Aorta (tissue), 5 donors: ENCODE measurements around the gene RHEX. TPM values are rescaled to one million over a fixed set of nuclear protein-coding genes. Genes with fewer than 3 reads are reported as not detected.
A peak's percentile ranks its signal among the peaks of the same experiment; 100 is the strongest.
"Not testable (repeated sequence)": the region's sequence is repeated elsewhere in the genome, so short reads cannot be mapped to it uniquely, and the experiment has no call there.

Experiments used
- ATAC-seq: fragments of 200-7000 bp; cut with Tn5 transposase; one replicate; pipeline ENCODE4 v1.9.1; 2022; ENCODE audit warnings: moderate library complexity; ENCODE audit not compliant: low FRiP score
- DNase-seq, 2 donors: peaks; one replicate each; pipeline ENCODE4 v3.0.0-alpha.2; 2020
- H3K27ac ChIP-seq, 2 donors: one replicate each; pipeline ENCODE4 v1.5.1; 2013; ENCODE audit warnings: low read length in 2 of 2, mild to moderate bottlenecking in 2 of 2, moderate library complexity in 2 of 2, control low read depth in 1 of 2, inconsistent platforms in 1 of 2, low read depth in 1 of 2
- H3K27me3 ChIP-seq, 2 donors: one replicate each; pipeline ENCODE4 v1.6.1; 2013; ENCODE audit warnings: control low read depth in 1 of 2, low read length in 1 of 2, mild to moderate bottlenecking in 1 of 2, moderate library complexity in 1 of 2; ENCODE audit not compliant: insufficient read depth in 2 of 2, control insufficient read depth in 1 of 2
- H3K36me3 ChIP-seq, 2 donors: one replicate each; pipeline ENCODE4 v1.6.1; 2013; ENCODE audit warnings: control low read depth in 1 of 2, low read length in 1 of 2, mild to moderate bottlenecking in 1 of 2; ENCODE audit not compliant: insufficient read depth in 2 of 2, control insufficient read depth in 1 of 2
- H3K4me1 ChIP-seq, 2 donors: one replicate each; pipeline ENCODE4 v1.6.1; 2013; ENCODE audit warnings: low read length in 2 of 2, control low read depth in 1 of 2, mild to moderate bottlenecking in 1 of 2, moderate library complexity in 1 of 2; ENCODE audit not compliant: insufficient read depth in 2 of 2, control insufficient read depth in 1 of 2
- H3K4me3 ChIP-seq, 2 donors: one replicate each; pipeline ENCODE4 v1.5.1; 2013; ENCODE audit warnings: low read length in 2 of 2, control low read depth in 1 of 2, mild to moderate bottlenecking in 1 of 2
- H3K9me3 ChIP-seq: one replicate; pipeline ENCODE4 v1.6.1; 2013; ENCODE audit warnings: mild to moderate bottlenecking, low read length; ENCODE audit not compliant: control insufficient read depth
- WGBS, 2 donors: extraction: QIAGEN DNeasy Blood & Tissue Kit; methylation state at CpG; one replicate each; pipeline ENCODE4 v1.1.7; 2013; 5-methylcytosine and 5-hydroxymethylcytosine counted together
- intact Hi-C, 2 donors: fragments of 100-400 bp; cut with DNase I; formaldehyde crosslinking; loops; one replicate each; pipeline versions ENCODE4 v1.14.2 to v1.15.0; 2022
- long read RNA-seq, 2 donors: library from polyadenylated mRNA; unstranded; transcript quantifications; one replicate each; pipeline ENCODE4 v2.0.0, GENCODE V29; 2020 to 2021
- polyA plus RNA-seq, 2 donors: library from polyadenylated mRNA; stranded (reverse); fragments of 200-250 nt; gene quantifications; one replicate each; pipeline ENCODE4 v1.2.3, GENCODE V29; 2013
- total RNA-seq, 2 donors: library from RNA; stranded (reverse); fragmentation: NEBNext Ultra II Directional; extraction: Animal tissue kit (Norgen Biotek cat#: 25700); gene quantifications; one replicate each; pipeline ENCODE4 v1.2.1, GENCODE V29; 2021
- donor health status: healthy with polysubstance abuse.
- donor health status: Bipolar disorder and iron deficiency.
- donor health status: DM: no; HTN: no; CAD: no.
- donor health status: DM: no; HTN: no; CAD: no.
- donor health status: DM: yes; HTN: yes; CAD: no.

The RHEX gene
- total RNA-seq (1 to 10 TPM in 1 of 2 donors, under 1 TPM in 1; 0.84 to 3.3 TPM), polyA plus RNA-seq (not detected)
- long read RNA-seq, donor 1: 0 reads
- long read RNA-seq, donor 2: 0 reads

- not testable (repeated sequence) for ATAC-seq
Observed at GRCh38 chr1:206052919-206053610, at the start of gene RHEX. Gene RHEX (plus strand): TSS chr1:206053173. CDS start chr1:206097829, 44,656 bp downstream.

GRCh38 chr1:206003854-206004800 lies 48.8 kb upstream of the RHEX start:
- peaks cover 2 to 3% of the 10 kb centered on the region in 2 donors for H3K4me1 ChIP-seq
- no peak for DNase-seq
- WGBS, 2 donors: 94 to 95% methylated on average over 7 of the region's 7 CpGs
- H3K4me3 ChIP-seq: no peak overlapping the region
- H3K9me3 ChIP-seq: no peaks in the 10 kb centered on the region
- H3K27me3 ChIP-seq: no peaks in the 10 kb centered on the region
- no peaks in the 10 kb centered on the region for H3K36me3 ChIP-seq
- peak overlapping the region in 1 of 2 donors; percentile 11 for H3K27ac ChIP-seq
- no peak for ATAC-seq
- intact Hi-C loops: loop anchor here in 1 of 2 donors (5.0 kb wide), 1 partner anchor 103 kb away; no protein-coding TSS in a partner anchor

More at GRCh38 chr1:206052919-206053610, at the start of gene RHEX:
- DNase-seq, H3K27me3 ChIP-seq, H3K9me3 ChIP-seq, H3K4me3 ChIP-seq, H3K36me3 ChIP-seq, H3K4me1 ChIP-seq, H3K27ac ChIP-seq, intact Hi-C loops: not testable (repeated sequence)
- WGBS, 2 donors: 94 to 95% methylated on average over 17 of the region's 17 CpGs

GRCh38 chr1:206004826-206005225 lies 48.1 kb upstream of the RHEX start:
- ATAC-seq (no peak), DNase-seq (no peak)
- Histone ChIP-seq H3K4me3 (no peak overlapping the region), H3K9me3 (no peaks in the 10 kb centered on the region), H3K27ac (no peak overlapping the region), H3K36me3 (no peaks in the 10 kb centered on the region), H3K4me1 (peaks cover 2 to 3% of the 10 kb centered on the region in 2 donors), H3K27me3 (no peaks in the 10 kb centered on the region)
- intact Hi-C loops: loop anchor here in 1 of 2 donors (5.0 kb wide), 1 partner anchor 102 kb away; no protein-coding TSS in a partner anchor
- WGBS, 2 donors: 81 to 82% methylated on average over 12 of the region's 12 CpGs

- ATAC-seq (no peak), DNase-seq (no peak)
- no peaks in the 10 kb centered on the region for H3K27me3 ChIP-seq
- no peak overlapping the region for H3K4me3 ChIP-seq
- intact Hi-C loops: no loop called here
- 92% methylated on average over 7 of the region's 7 CpGs for WGBS, 2 donors
- peaks cover 2 to 3% of the 10 kb centered on the region in 2 donors for H3K4me1 ChIP-seq
- no peak overlapping the region for H3K27ac ChIP-seq
- no peaks in the 10 kb centered on the region for H3K36me3 ChIP-seq
- H3K9me3 ChIP-seq: no peaks in the 10 kb centered on the region
Observed at GRCh38 chr1:206005234-206005633, 47.7 kb upstream of the RHEX start.

GRCh38 chr1:206005778-206006180 lies 47.2 kb upstream of the RHEX start:
- H3K4me1 ChIP-seq: peaks cover 2 to 3% of the 10 kb centered on the region in 2 donors
- ATAC-seq: no peak
- no peaks in the 10 kb centered on the region for H3K9me3 ChIP-seq
- intact Hi-C loops: no loop called here
- H3K27ac ChIP-seq: no peak overlapping the region
- no peaks in the 10 kb centered on the region for H3K36me3 ChIP-seq
- WGBS, 2 donors: 84 to 86% methylated on average over 8 of the region's 8 CpGs
- no peak overlapping the region for H3K4me3 ChIP-seq
- H3K27me3 ChIP-seq: no peaks in the 10 kb centered on the region
- DNase-seq: peak in 1 of 2 donors; percentile 73

- Histone ChIP-seq H3K27me3 (no peaks in the 10 kb centered on the region), H3K4me1 (peaks cover under 1 to 2% of the 10 kb centered on the region in 2 donors), H3K9me3 (no peaks in the 10 kb centered on the region), H3K4me3 (no peak overlapping the region), H3K27ac (no peak overlapping the region), H3K36me3 (no peaks in the 10 kb centered on the region)
- WGBS, 2 donors: 84 to 89% methylated on average over 4 of the region's 4 CpGs
- ATAC-seq (no peak), DNase-seq (no peak)
- intact Hi-C loops: no loop called here
Observed at GRCh38 chr1:206006946-206007345, 46.0 kb upstream of the RHEX start.

- Histone ChIP-seq H3K27ac (no peak overlapping the region), H3K9me3 (no peaks in the 10 kb centered on the region), H3K36me3 (no peaks in the 10 kb centered on the region), H3K27me3 (no peaks in the 10 kb centered on the region), H3K4me1 (no peaks in the 10 kb centered on the region), H3K4me3 (no peak overlapping the region)
- ATAC-seq (no peak), DNase-seq (no peak)
- 82 to 86% methylated on average over 5 of the region's 5 CpGs for WGBS, 2 donors
- intact Hi-C loops: no loop called here
Observed at GRCh38 chr1:206010060-206010459, 42.9 kb upstream of the RHEX start.

- no peak for ATAC-seq
- 93 to 94% methylated on average over 8 of the region's 8 CpGs for whole genome bisulfite sequencing, 2 donors
Observed at GRCh38 chr1:206011057-206011456, 41.9 kb upstream of the RHEX start.

More at GRCh38 chr1:206011057-206011456, 41.9 kb upstream of the RHEX start:
- Histone ChIP-seq H3K4me3 (no peak overlapping the region), H3K4me1 (no peaks in the 10 kb centered on the region), H3K9me3 (no peaks in the 10 kb centered on the region), H3K27me3 (no peaks in the 10 kb centered on the region), H3K36me3 (no peaks in the 10 kb centered on the region), H3K27ac (no peak overlapping the region)
- no peak for DNase-seq
- intact Hi-C loops: no loop called here
